B cell (primary cell): ENCODE measurements around the gene ALX3. TPM values are rescaled to one million over a fixed set of nuclear protein-coding genes. Genes with fewer than 3 reads are reported as not detected.

Experiments
- ATAC-seq: fragments of 200-7000 bp; cut with Tn5 transposase; one replicate; pipeline ENCODE4 v1.10.0; 2021; ENCODE audit warnings: low read depth, mild to moderate bottlenecking, moderate number of reproducible peaks, moderate library complexity
- CTCF ChIA-PET: fragments of 350-600 bp; sonication (Branson Sonifier 250); formaldehyde crosslinking; loops from one replicate; lab custom pipeline; 2021; ENCODE audit warnings: antibody characterized with exemption, inconsistent platforms; lab: Charles Lee
- POLR2A ChIA-PET: fragments of 350-600 bp; sonication (Branson Sonifier 250); formaldehyde crosslinking; loops from one replicate; lab custom pipeline; 2021; ENCODE audit warnings: antibody characterized with exemption; lab: Charles Lee
- DNase-seq: peaks from one replicate; pipeline ENCODE4 v3.0.0; 2013
- H2AFZ ChIP-seq: 2 replicates; pipeline ENCODE4 v1.6.1; 2012; ENCODE audit warnings: mild to moderate bottlenecking, low read depth, low read length; ENCODE audit not compliant: insufficient read depth, poor library complexity, severe bottlenecking
- H3K27ac ChIP-seq, 2 donors: 1 replicate in 1 of 2; 2 replicates in 1 of 2; pipeline ENCODE4 v1.5.1; 2012 to 2013; ENCODE audit warnings: low read length in 2 of 2, mild to moderate bottlenecking in 2 of 2, moderate library complexity in 1 of 2
- H3K27me3 ChIP-seq, 4 experiments: fragments of 200-600 bp in 1 of 4; sonication (generic) in 1 of 4; replicated peaks in 1 of 4; 1 replicate in 2 of 4; 2 replicates in 2 of 4; pipeline versions ENCODE4 v1.6.1 to v1.7.0; 2013 to 2016; ENCODE audit warnings: low read length in 3 of 4, mild to moderate bottlenecking in 2 of 4, mixed read lengths in 1 of 4, moderate library complexity in 1 of 4; ENCODE audit not compliant: insufficient read depth in 4 of 4, control insufficient read depth in 3 of 4; ENCODE audit errors: control extremely low read depth in 1 of 4
- H3K36me3 ChIP-seq, 2 experiments: replicated peaks in 1 of 2; 1 replicate in 1 of 2; 2 replicates in 1 of 2; pipeline versions ENCODE4 v1.6.1 to v1.7.1; 2013; ENCODE audit warnings: low read length in 1 of 2; ENCODE audit not compliant: insufficient read depth in 2 of 2, control insufficient read depth in 1 of 2; ENCODE audit errors: control extremely low read depth in 1 of 2, extremely low read depth in 1 of 2
- H3K4me1 ChIP-seq, 2 donors: fragments of 200-600 bp in 1 of 2; sonication (generic) in 1 of 2; 1 replicate in 1 of 2; 2 replicates in 1 of 2; pipeline versions ENCODE4 v1.5.1 to v1.6.1; 2013 to 2017; ENCODE audit warnings: low read length in 2 of 2; ENCODE audit not compliant: control insufficient read depth in 2 of 2, insufficient read depth in 2 of 2
- H3K4me2 ChIP-seq: replicated peaks from 2 replicates; pipeline ENCODE3; 2012; ENCODE audit warnings: mild to moderate bottlenecking, low read depth, low read length; ENCODE audit not compliant: poor library complexity, severe bottlenecking
- H3K4me3 ChIP-seq, 5 experiments: fragments of 200-600 bp in 1 of 5; sonication (generic) in 1 of 5; 1 replicate in 3 of 5; 2 replicates in 2 of 5; pipeline versions ENCODE4 v1.5.1 to v1.7.0; 2011 to 2016; ENCODE audit warnings: low read length in 4 of 5, mild to moderate bottlenecking in 4 of 5, low read depth in 2 of 5, control low read depth in 1 of 5, moderate library complexity in 1 of 5; ENCODE audit not compliant: insufficient read depth in 1 of 5; ENCODE audit errors: control extremely low read depth in 1 of 5, extremely low read depth in 1 of 5
- H3K79me2 ChIP-seq: fragments of 200-600 bp; sonication (generic); one replicate; pipeline ENCODE4 v1.6.0; 2016; ENCODE audit warnings: low read length; ENCODE audit not compliant: control insufficient read depth, insufficient read depth
- H3K9ac ChIP-seq: fragments of 200-600 bp; sonication (generic); 2 replicates; pipeline ENCODE4 v1.6.1; 2017; ENCODE audit warnings: mild to moderate bottlenecking, low read length, moderate library complexity
- H3K9me3 ChIP-seq, 3 donors: one replicate each; pipeline versions ENCODE4 v1.6.1 to v1.7.1; 2013; ENCODE audit warnings: low read length in 2 of 3; ENCODE audit not compliant: control insufficient read depth in 2 of 3, insufficient read depth in 1 of 3; ENCODE audit errors: control extremely low read depth in 1 of 3
- H4K20me1 ChIP-seq: 2 replicates; pipeline ENCODE4 v1.6.0; 2012; ENCODE audit warnings: mild to moderate bottlenecking, low read length; ENCODE audit not compliant: insufficient read depth, control insufficient read depth, poor library complexity, severe bottlenecking
- H3K27ac Mint-ChIP-seq: one replicate; pipeline ENCODE4 v1.8.0; 2021; ENCODE audit warnings: mixed read lengths
- H3K27me3 Mint-ChIP-seq: one replicate; pipeline ENCODE4 v1.8.0; 2021; ENCODE audit warnings: mixed read lengths
- H3K4me1 Mint-ChIP-seq: one replicate; pipeline ENCODE4 v1.8.0; 2021; ENCODE audit warnings: mixed read lengths
- H3K4me3 Mint-ChIP-seq: one replicate; pipeline ENCODE4 v1.8.0; 2021; ENCODE audit warnings: mixed read lengths
- H3K9me3 Mint-ChIP-seq: one replicate; pipeline ENCODE4 v1.8.0; 2022; ENCODE audit warnings: mixed read lengths; ENCODE audit not compliant: insufficient read depth
- EZH2 ChIP-seq: IDR thresholded peaks from 2 replicates; pipeline ENCODE4 v1.6.1; 2012; ENCODE audit warnings: borderline replicate concordance, low read depth, mild to moderate bottlenecking, moderate library complexity, low read length; ENCODE audit not compliant: insufficient read depth, poor library complexity, severe bottlenecking
- WGBS: methylation state at CpG from one replicate; pipeline ENCODE4 v1.1.5; 2013; ENCODE audit warnings: missing lambda C conversion rate; ENCODE audit not compliant: insufficient coverage; 5-methylcytosine and 5-hydroxymethylcytosine counted together
- intact Hi-C: fragments of 100-400 bp; cut with micrococcal nuclease; formaldehyde crosslinking; loops from one replicate; pipeline ENCODE4 v1.10.0; 2022
- polyA plus RNA-seq: library from polyadenylated mRNA; depleted of rRNA; stranded (reverse); fragments of >200 nt; gene quantifications from 2 replicates; pipeline ENCODE4 v1.2.3, GENCODE V29; 2012
- total RNA-seq, 2 donors: library from RNA; stranded (reverse); fragments of 120-200 nt in 1 of 2; gene quantifications; 1 replicate in 1 of 2; 2 replicates in 1 of 2; pipeline versions ENCODE4 v1.2.3 to v1.2.4, GENCODE V29; 2013 to 2022
- TF ChIP-seq, protein P1 (sequence below): fragments of 200-600 bp; IDR thresholded peaks from one replicate; pipeline ENCODE4 v1.8.0; 2022; ENCODE audit warnings: antibody characterized with exemption, mild to moderate bottlenecking

Gene ALX3
- total and polyA plus RNA-seq, 2 donors (not counting 1 experiment from before 2014, with no cell fraction given), result not detected

- Mint-ChIP-seq H3K4me1 (peaks cover 14% of the 10 kb centered on the region), H3K27me3 (peaks cover 18% of the 10 kb centered on the region), H3K4me3 (no peak overlapping the region), H3K27ac (no peak overlapping the region), H3K9me3 (no peaks in the 10 kb centered on the region)
- ATAC-seq, result no peak
- H3K4me2 ChIP-seq, result no peak overlapping the region
- no peak overlapping the region for H2AFZ ChIP-seq
- peaks cover 0 to 3% (median 0%) of the 10 kb centered on the region in 3 donors for H3K9me3 ChIP-seq
- H3K79me2 ChIP-seq, result no peaks in the 10 kb centered on the region
- CTCF ChIA-PET, result interaction anchor here (0.7 to 3.9 kb wide), 5 partner anchors 9 to 44 kb away, joined by 3 to 21 read pairs (median 4); no protein-coding TSS in a partner anchor
- H3K27me3 ChIP-seq, result peaks cover 0 to 3% (median 0%) of the 10 kb centered on the region in 4 experiments
- TF ChIP-seq, protein P1, sequence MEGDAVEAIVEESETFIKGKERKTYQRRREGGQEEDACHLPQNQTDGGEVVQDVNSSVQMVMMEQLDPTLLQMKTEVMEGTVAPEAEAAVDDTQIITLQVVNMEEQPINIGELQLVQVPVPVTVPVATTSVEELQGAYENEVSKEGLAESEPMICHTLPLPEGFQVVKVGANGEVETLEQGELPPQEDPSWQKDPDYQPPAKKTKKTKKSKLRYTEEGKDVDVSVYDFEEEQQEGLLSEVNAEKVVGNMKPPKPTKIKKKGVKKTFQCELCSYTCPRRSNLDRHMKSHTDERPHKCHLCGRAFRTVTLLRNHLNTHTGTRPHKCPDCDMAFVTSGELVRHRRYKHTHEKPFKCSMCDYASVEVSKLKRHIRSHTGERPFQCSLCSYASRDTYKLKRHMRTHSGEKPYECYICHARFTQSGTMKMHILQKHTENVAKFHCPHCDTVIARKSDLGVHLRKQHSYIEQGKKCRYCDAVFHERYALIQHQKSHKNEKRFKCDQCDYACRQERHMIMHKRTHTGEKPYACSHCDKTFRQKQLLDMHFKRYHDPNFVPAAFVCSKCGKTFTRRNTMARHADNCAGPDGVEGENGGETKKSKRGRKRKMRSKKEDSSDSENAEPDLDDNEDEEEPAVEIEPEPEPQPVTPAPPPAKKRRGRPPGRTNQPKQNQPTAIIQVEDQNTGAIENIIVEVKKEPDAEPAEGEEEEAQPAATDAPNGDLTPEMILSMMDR, result no peak
- no peak for TF ChIP-seq EZH2
- POLR2A ChIA-PET, result no interaction called here
- no peak overlapping the region for H3K27ac ChIP-seq
- no peak overlapping the region for H3K4me3 ChIP-seq
- 89% methylated on average over 9 of the region's 11 CpGs for WGBS
- no peaks in the 10 kb centered on the region for H3K36me3 ChIP-seq
- H4K20me1 ChIP-seq, result no peaks in the 10 kb centered on the region
- no peak for DNase-seq
- H3K9ac ChIP-seq, result no peak overlapping the region
- peaks cover 13 to 17% of the 10 kb centered on the region in 2 donors for H3K4me1 ChIP-seq
- intact Hi-C loops, result no loop called here
These were observed 27.2 kb upstream of the ALX3 start for GRCh38 chr1:110097507-110098221.

DNA sequence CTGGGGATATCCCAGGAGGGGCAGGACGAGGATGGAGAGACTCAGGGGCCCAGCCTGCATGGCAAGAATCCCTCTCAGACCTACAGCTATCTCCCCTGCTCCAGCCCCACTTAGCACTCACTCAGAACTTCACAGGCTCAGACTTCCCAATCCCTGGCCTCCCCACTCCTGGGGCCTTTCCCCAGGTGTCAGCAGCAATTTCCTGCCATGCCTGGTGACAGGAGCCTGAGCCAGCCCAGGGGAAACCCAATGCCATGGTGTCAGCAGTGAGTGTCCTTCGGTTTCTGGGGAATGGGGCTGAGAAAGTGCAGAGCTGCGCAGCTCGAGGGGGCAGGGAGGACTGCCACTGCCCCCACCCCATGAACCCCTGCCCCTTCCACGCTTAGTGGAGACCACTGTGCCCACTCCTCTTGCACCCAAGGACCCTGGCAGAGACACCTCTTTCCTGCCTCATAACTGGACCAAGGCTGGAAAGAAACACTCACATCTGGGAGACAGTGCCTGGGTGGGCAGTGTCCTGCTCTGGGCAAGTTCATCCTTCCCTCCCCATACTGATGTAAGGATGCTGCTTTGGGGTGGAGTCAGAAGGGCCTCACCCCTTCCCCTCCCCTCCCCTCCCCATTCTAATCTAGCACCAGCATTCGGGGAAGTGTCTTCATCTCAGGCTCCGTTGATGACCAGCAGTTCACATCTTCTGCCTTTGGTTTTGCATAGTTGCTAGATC lies 24.6 kb upstream of the ALX3 start:
- 74% methylated on average over 4 of the region's 7 CpGs for WGBS
- Histone ChIP-seq H3K9me3 (peaks cover 0 to 3% (median 0%) of the 10 kb centered on the region in 3 donors), H3K9ac (no peak overlapping the region), H3K4me3 (no peak overlapping the region), H3K36me3 (no peaks in the 10 kb centered on the region), H3K27me3 (peaks cover 0 to 3% (median 0%) of the 10 kb centered on the region in 4 experiments), H3K79me2 (no peaks in the 10 kb centered on the region), H3K27ac (no peak overlapping the region), H3K4me2 (no peak overlapping the region), H2AFZ (no peak overlapping the region), H4K20me1 (no peaks in the 10 kb centered on the region), H3K4me1 (no peaks in the 10 kb centered on the region)
- DNase-seq, result no peak
- H3K27ac Mint-ChIP-seq, result no peak overlapping the region
- no peaks in the 10 kb centered on the region for H3K4me1 Mint-ChIP-seq
- ChIA-PET CTCF (interaction anchor here (1.3 to 2.7 kb wide), 2 partner anchors 10 to 11 kb away, joined by 3 to 9 read pairs; no protein-coding TSS in a partner anchor), POLR2A (no interaction called here)
- TF ChIP-seq, protein P1, result no peak
- H3K27me3 Mint-ChIP-seq, result peaks cover 29% of the 10 kb centered on the region
- no peak for ATAC-seq
- intact Hi-C loops, result no loop called here
- no peaks in the 10 kb centered on the region for H3K9me3 Mint-ChIP-seq
- no peak overlapping the region for H3K4me3 Mint-ChIP-seq
